Amniotic stem cell (primary cell): ENCODE results near the gene ANKRD50.
A peak's percentile ranks its signal among the peaks of the same experiment; 100 is the strongest.

Source experiments
- DNase-seq: peaks from one replicate; lab custom pipeline; 2025; lab: John Stamatoyannopoulos, UW

Gene ANKRD50

GRCh38 chr4:124712372-124713184 is at the start of gene ANKRD50:
ANKRD50 (minus strand) TSS chr4:124712732; CDS start chr4:124710511, 2,221 bp downstream.
- peak; percentile 89 for DNase-seq

GRCh38 chr4:124757126-124757525 is 44.6 kb upstream of the ANKRD50 start:
- DNase-seq: no peak

- no peak for DNase-seq
Observed at GRCh38 chr4:124754681-124755080, 42.1 kb upstream of the ANKRD50 start.

GRCh38 chr4:124753941-124754581 is 41.5 kb upstream of the ANKRD50 start:
- no peak for DNase-seq

GRCh38 chr4:124749421-124749820 is 36.9 kb upstream of the ANKRD50 start:
- DNase-seq: no peak

GRCh38 chr4:124748965-124749364 is 36.4 kb upstream of the ANKRD50 start:
- no peak for DNase-seq

GRCh38 chr4:124745985-124746801 is 33.7 kb upstream of the ANKRD50 start:
- DNase-seq: no peak

- DNase-seq: no peak
Observed at GRCh38 chr4:124743711-124744110, 31.2 kb upstream of the ANKRD50 start.

GRCh38 chr4:124740501-124740900 is 28.0 kb upstream of the ANKRD50 start:
- no peak for DNase-seq

GRCh38 chr4:124738994-124739393 is 26.5 kb upstream of the ANKRD50 start:
- DNase-seq: no peak

GRCh38 chr4:124737619-124738018 is 25.1 kb upstream of the ANKRD50 start:
- no peak for DNase-seq

- no peak for DNase-seq
Observed at GRCh38 chr4:124736526-124736925, 24.0 kb upstream of the ANKRD50 start.

GRCh38 chr4:124727331-124727890 is 14.9 kb upstream of the ANKRD50 start:
- no peak for DNase-seq

- DNase-seq: no peak
Observed at GRCh38 chr4:124726269-124726668, 13.7 kb upstream of the ANKRD50 start.

GRCh38 chr4:124722071-124722470 is 9.5 kb upstream of the ANKRD50 start:
- no peak for DNase-seq

GRCh38 chr4:124717101-124717500 is 4.6 kb upstream of the ANKRD50 start:
- no peak for DNase-seq

GRCh38 chr4:124713185-124713592 is 657 bp upstream of the ANKRD50 start:
- no peak for DNase-seq

GRCh38 chr4:124711471-124712371 is 811 bp downstream of the ANKRD50 start:
- peak; percentile 24 for DNase-seq

- no peak for DNase-seq
Observed at GRCh38 chr4:124710911-124711310, 1.6 kb downstream of the ANKRD50 start.

- DNase-seq: no peak
Observed at GRCh38 chr4:124710015-124710741, 2.4 kb downstream of the ANKRD50 start.
